Measurements from ENCODE around the gene PLA2G4E.

Gene PLA2G4E

GRCh38 chr15:41972253-41973242, 48.3 kb downstream of the PLA2G4E start, which contains the start of gene EHD4:
EHD4 (minus strand) TSS chr15:41972557; CDS start chr15:41972494, 63 bp downstream.
- peak; percentile 44 for TF ChIP-seq CTCF (IDR thresholded peaks at IDR 0.05; ENCODE audit: low read depth, low read length)
- peak; percentile 96 for DNase-seq (ENCODE audit: extremely low read depth, low read depth)

- DNase-seq (ENCODE audit: extremely low read depth, low read depth), result no peak
- no peak for TF ChIP-seq CTCF (IDR thresholded peaks at IDR 0.05; ENCODE audit: low read depth, low read length)
Observed at GRCh38 chr15:41971895-41972252, 49.0 kb downstream of the PLA2G4E start.

- DNase-seq (ENCODE audit: extremely low read depth, low read depth), result peak; percentile 34
- TF ChIP-seq CTCF (IDR thresholded peaks at IDR 0.05; ENCODE audit: low read depth, low read length), result no peak
Observed at GRCh38 chr15:41971089-41971894, 49.5 kb downstream of the PLA2G4E start.

GRCh38 chr15:41970456-41970855, 50.4 kb downstream of the PLA2G4E start:
- DNase-seq (ENCODE audit: extremely low read depth, low read depth), result no peak
- no peak for TF ChIP-seq CTCF (IDR thresholded peaks at IDR 0.05; ENCODE audit: low read depth, low read length)

- no peak for DNase-seq (ENCODE audit: extremely low read depth, low read depth)
- TF ChIP-seq CTCF (IDR thresholded peaks at IDR 0.05; ENCODE audit: low read depth, low read length), result no peak
Observed at GRCh38 chr15:41969851-41970431, 50.9 kb downstream of the PLA2G4E start.

- no peak for TF ChIP-seq CTCF (IDR thresholded peaks at IDR 0.05; ENCODE audit: low read depth, low read length)
- DNase-seq (ENCODE audit: extremely low read depth, low read depth), result no peak
Observed at GRCh38 chr15:41968701-41969100, 52.1 kb downstream of the PLA2G4E start.
